Loucy (cell line): ENCODE data around the gene TOX2.
A peak's percentile ranks its signal among the peaks of the same experiment; 100 is the strongest.

Experiments
- H2AFZ ChIP-seq: fragments of 200-600 bp; sonication (generic); 2 replicates; pipeline ENCODE4 v1.6.0; 2016; ENCODE audit warnings: antibody characterized with exemption, mild to moderate bottlenecking, low read length, moderate library complexity
- H3F3A ChIP-seq: fragments of 200-600 bp; 2 replicates; pipeline ENCODE4 v1.6.0; 2016; ENCODE audit warnings: antibody characterized with exemption, low read depth, mild to moderate bottlenecking
- H3K27me3 ChIP-seq: fragments of 200-600 bp; sonication (generic); 2 replicates; pipeline ENCODE4 v1.6.1; 2014; ENCODE audit warnings: low read length, mild to moderate bottlenecking; ENCODE audit not compliant: insufficient read depth, poor library complexity, severe bottlenecking
- H3K36me3 ChIP-seq: fragments of 200-600 bp; sonication (generic); 2 replicates; pipeline ENCODE4 v1.6.1; 2016; ENCODE audit warnings: low read length; ENCODE audit not compliant: insufficient read depth
- H3K4me1 ChIP-seq: fragments of 200-600 bp; sonication (generic); 2 replicates; pipeline ENCODE4 v1.5.1; 2014; ENCODE audit warnings: low read length, mild to moderate bottlenecking; ENCODE audit not compliant: insufficient read depth, poor library complexity, severe bottlenecking
- H3K4me2 ChIP-seq: fragments of 200-600 bp; sonication (generic); 2 replicates; pipeline ENCODE4 v1.6.0; 2014; ENCODE audit warnings: antibody characterized with exemption, low read length, low read depth, mild to moderate bottlenecking; ENCODE audit not compliant: poor library complexity, severe bottlenecking
- H3K4me3 ChIP-seq: fragments of 200-600 bp; sonication (generic); 2 replicates; pipeline ENCODE4 v1.5.1; 2014; ENCODE audit warnings: low read length, mild to moderate bottlenecking, mixed read lengths; ENCODE audit not compliant: poor library complexity, severe bottlenecking
- H3K79me2 ChIP-seq: fragments of 200-600 bp; sonication (generic); 2 replicates; pipeline ENCODE4 v1.6.1; 2014; ENCODE audit warnings: low read length; ENCODE audit not compliant: insufficient read depth
- H3K9ac ChIP-seq: fragments of 200-600 bp; sonication (generic); 2 replicates; pipeline ENCODE4 v1.6.0; 2014; ENCODE audit warnings: mild to moderate bottlenecking, low read depth, low read length, moderate library complexity; ENCODE audit not compliant: poor library complexity, severe bottlenecking
- H3K9me2 ChIP-seq: fragments of 200-600 bp; sonication (generic); replicated peaks from 2 replicates; pipeline ENCODE4 v1.6.1; 2016; ENCODE audit warnings: low read depth, low read length, mixed read lengths
- H3K9me3 ChIP-seq: fragments of 200-600 bp; sonication (generic); 2 replicates; pipeline ENCODE4 v1.6.1; 2014; ENCODE audit warnings: mild to moderate bottlenecking, antibody characterized with exemption, low read length, low read depth; ENCODE audit not compliant: insufficient read depth
- H4K20me1 ChIP-seq: fragments of 200-600 bp; sonication (generic); 2 replicates; pipeline ENCODE4 v1.6.0; 2014; ENCODE audit warnings: antibody characterized with exemption, low read length, mild to moderate bottlenecking; ENCODE audit not compliant: insufficient read depth, poor library complexity, severe bottlenecking
- EZH2phosphoT487 ChIP-seq: fragments of 200-600 bp; IDR thresholded peaks from 2 replicates; pipeline ENCODE4 v1.6.1; 2018; ENCODE audit warnings: antibody characterized with exemption, mild to moderate bottlenecking, moderate library complexity, borderline replicate concordance
- TF ChIP-seq, protein P1 (sequence below): fragments of 200-600 bp; sonication (generic); conservative IDR thresholded peaks from 2 replicates; pipeline ENCODE4 v1.5.1; 2014; ENCODE audit warnings: mild to moderate bottlenecking, antibody characterized with exemption, low read length

Gene TOX2

DNA sequence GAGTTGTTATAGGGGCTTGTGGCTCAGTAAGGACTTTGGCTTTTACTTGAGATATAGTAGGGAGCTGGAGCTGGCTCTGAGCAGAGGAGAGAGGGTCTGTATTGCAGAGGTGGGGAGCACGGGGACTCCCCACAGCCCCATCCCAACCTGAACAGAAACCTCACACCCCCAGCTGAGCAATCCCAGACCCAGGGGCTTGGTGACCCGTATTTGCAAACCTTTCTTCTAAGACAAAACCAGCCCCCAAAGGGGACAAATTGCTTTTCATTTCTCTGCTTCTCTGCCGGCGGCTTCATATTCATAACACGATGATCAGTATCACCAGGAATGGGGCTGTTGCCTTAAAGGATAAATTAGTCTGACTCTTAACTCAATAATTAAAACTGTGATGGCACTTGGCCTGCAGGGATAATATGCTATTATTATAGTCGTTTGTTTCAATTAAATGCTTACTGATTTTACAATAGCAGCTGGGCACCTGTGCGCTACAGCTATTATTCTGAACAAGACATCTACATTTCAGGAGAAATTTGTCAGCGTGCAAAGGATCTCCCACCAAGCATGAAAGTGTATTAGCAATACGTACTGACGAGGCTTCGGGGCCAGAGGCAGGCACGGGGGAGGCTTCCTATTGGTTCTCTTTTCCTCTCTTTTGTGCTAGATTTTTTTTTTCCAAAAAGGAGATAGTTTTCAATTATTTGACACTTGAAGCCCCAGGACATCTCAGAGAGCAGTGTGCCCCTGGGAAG is 118.1 kb downstream of the TOX2 start:
- no peaks in the 10 kb centered on the region for H3K9me2 ChIP-seq
- peaks cover 14% of the 10 kb centered on the region for H3F3A ChIP-seq
- H3K36me3 ChIP-seq: no peaks in the 10 kb centered on the region
- H3K4me1 ChIP-seq: peaks cover 86% of the 10 kb centered on the region
- H4K20me1 ChIP-seq: no peaks in the 10 kb centered on the region
- peak overlapping the region; percentile 53 for H3K4me2 ChIP-seq
- H3K27me3 ChIP-seq: no peaks in the 10 kb centered on the region
- no peaks in the 10 kb centered on the region for H3K79me2 ChIP-seq
- TF ChIP-seq EZH2phosphoT487: no peak
- TF ChIP-seq, protein P1, sequence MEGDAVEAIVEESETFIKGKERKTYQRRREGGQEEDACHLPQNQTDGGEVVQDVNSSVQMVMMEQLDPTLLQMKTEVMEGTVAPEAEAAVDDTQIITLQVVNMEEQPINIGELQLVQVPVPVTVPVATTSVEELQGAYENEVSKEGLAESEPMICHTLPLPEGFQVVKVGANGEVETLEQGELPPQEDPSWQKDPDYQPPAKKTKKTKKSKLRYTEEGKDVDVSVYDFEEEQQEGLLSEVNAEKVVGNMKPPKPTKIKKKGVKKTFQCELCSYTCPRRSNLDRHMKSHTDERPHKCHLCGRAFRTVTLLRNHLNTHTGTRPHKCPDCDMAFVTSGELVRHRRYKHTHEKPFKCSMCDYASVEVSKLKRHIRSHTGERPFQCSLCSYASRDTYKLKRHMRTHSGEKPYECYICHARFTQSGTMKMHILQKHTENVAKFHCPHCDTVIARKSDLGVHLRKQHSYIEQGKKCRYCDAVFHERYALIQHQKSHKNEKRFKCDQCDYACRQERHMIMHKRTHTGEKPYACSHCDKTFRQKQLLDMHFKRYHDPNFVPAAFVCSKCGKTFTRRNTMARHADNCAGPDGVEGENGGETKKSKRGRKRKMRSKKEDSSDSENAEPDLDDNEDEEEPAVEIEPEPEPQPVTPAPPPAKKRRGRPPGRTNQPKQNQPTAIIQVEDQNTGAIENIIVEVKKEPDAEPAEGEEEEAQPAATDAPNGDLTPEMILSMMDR: no peak
- H3K9ac ChIP-seq: peak overlapping the region; percentile 64
- no peaks in the 10 kb centered on the region; the same call in 1 of the 2 replicates for H3K9me3 ChIP-seq
- peak overlapping the region; percentile 53 for H3K4me3 ChIP-seq
- H2AFZ ChIP-seq: no peak overlapping the region

DNA sequence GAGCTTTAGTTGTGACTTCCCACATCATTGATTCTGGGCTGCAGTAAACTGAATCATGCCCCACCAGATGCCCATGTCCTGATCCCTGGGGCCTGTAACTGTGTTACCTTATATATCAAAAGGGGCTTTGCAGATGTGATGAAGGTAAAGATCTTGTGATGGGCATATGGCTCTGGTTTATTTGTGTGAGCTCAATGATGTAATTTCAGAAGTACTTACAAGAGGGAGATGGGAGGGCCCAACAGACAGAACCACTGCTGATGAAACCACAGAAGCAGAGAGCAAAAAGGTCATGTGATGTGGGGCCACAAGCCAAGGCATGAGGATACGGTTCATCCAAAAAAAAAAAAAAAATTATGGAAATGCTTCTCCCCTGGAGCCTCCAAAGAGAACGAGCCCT is 118.7 kb downstream of the TOX2 start:
- Histone ChIP-seq H4K20me1 (no peaks in the 10 kb centered on the region), H3K9me3 (no peaks in the 10 kb centered on the region; the same call in 1 of the 2 replicates), H3K9ac (peak overlapping the region; percentile 64), H3K27me3 (no peaks in the 10 kb centered on the region), H3F3A (peaks cover 14% of the 10 kb centered on the region), H3K36me3 (no peaks in the 10 kb centered on the region), H3K4me2 (peak overlapping the region; percentile 53), H3K4me1 (peaks cover 81% of the 10 kb centered on the region), H3K79me2 (no peaks in the 10 kb centered on the region), H2AFZ (no peak overlapping the region; the same call in 1 of the 2 replicates), H3K4me3 (peak overlapping the region; percentile 53), H3K9me2 (no peaks in the 10 kb centered on the region)
- TF ChIP-seq EZH2phosphoT487: no peak

DNA sequence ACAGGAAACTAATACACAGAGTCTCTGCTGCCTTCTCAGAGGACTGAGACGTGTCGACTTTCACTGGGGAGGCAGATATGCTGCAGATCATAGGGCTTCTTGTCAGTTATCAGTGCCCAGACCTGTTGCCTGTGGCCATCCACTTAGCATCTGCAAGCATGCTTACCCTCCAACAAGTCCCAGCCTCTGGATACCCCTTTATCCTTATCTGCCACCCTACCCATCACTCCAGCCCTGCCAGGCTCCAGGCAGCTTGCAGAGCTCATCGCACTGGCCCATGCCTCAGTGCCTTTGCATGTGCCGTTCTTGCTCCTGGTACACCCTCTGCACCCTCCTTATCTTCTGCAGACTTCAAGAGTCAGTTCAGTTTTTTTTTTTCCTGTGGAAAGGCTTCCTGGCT is 119.2 kb downstream of the TOX2 start:
- H3K27me3 ChIP-seq: no peaks in the 10 kb centered on the region
- TF ChIP-seq, protein P1: no peak
- TF ChIP-seq EZH2phosphoT487: no peak
- H3K4me2 ChIP-seq: peak overlapping the region; percentile 53

More for the DNA sequence above, 119.2 kb downstream of the TOX2 start:
- Histone ChIP-seq H2AFZ (no peak overlapping the region), H3K36me3 (no peaks in the 10 kb centered on the region), H4K20me1 (no peaks in the 10 kb centered on the region), H3K9me3 (no peaks in the 10 kb centered on the region; the same call in 1 of the 2 replicates), H3K9me2 (no peaks in the 10 kb centered on the region), H3K4me3 (peak overlapping the region; percentile 53), H3K79me2 (no peaks in the 10 kb centered on the region), H3F3A (peaks cover 14% of the 10 kb centered on the region), H3K9ac (peak overlapping the region; percentile 64), H3K4me1 (peaks cover 75% of the 10 kb centered on the region)
